Epithelial cell of esophagus (primary cell): Measurements from ENCODE around the gene POLE3.

Experiments used
- DNase-seq: peaks from one replicate; pipeline ENCODE4 v3.0.0; 2010; ENCODE audit warnings: low read depth
- H3K4me3 ChIP-seq: 2 replicates; pipeline ENCODE4 v1.5.1; 2011; ENCODE audit warnings: mild to moderate bottlenecking, low read length, control low read depth
- TF ChIP-seq, protein P1 (sequence below): IDR thresholded peaks from 2 replicates; pipeline ENCODE4 v1.5.1; 2011; ENCODE audit warnings: low read depth, mild to moderate bottlenecking, low read length, control low read depth, inconsistent platforms; ENCODE audit not compliant: insufficient read depth; ENCODE audit errors: missing control alignments

POLE3 gene, protein sequence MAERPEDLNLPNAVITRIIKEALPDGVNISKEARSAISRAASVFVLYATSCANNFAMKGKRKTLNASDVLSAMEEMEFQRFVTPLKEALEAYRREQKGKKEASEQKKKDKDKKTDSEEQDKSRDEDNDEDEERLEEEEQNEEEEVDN

DNA sequence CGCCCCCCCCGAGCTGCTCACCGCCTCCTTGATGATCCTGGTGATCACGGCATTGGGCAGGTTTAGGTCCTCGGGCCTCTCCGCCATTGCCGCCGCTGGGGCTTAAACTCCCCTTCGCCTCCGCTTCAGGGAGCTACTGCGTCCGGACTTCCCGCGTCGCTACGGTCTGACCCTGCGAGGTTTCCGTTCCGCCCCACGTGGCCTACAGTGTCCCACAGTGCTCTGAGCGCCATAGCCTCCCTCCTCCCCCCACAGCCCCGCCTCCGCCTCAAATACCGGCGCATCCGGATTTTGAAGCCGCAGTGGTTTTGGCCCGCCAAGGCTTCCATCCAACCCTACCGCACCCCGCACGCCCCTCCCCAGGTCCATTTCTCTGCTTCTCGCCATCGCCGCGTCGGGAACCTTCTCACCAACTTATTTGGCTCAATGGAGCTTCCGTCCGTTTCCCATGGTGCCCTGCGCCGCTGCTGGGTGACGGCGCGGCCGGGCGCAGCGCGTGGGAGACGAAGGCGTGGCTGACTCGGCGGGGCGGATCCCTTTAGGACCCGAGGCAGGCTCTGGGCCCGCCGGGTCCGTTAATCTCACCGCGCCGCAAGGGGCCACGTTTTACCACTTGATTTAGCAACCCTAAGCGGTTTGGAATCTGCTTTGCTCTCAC is at the start of gene POLE3, which contains the start of gene C9orf43:
POLE3 (minus strand) TSS at position 469 of the 658 bp plus-strand sequence; CDS start at position 87, 382 bp downstream.
C9orf43 (plus strand) TSS at position 541 of the 658 bp plus-strand sequence. CDS start 2,747 bp downstream, outside the sequence.
- TF ChIP-seq, protein P1, sequence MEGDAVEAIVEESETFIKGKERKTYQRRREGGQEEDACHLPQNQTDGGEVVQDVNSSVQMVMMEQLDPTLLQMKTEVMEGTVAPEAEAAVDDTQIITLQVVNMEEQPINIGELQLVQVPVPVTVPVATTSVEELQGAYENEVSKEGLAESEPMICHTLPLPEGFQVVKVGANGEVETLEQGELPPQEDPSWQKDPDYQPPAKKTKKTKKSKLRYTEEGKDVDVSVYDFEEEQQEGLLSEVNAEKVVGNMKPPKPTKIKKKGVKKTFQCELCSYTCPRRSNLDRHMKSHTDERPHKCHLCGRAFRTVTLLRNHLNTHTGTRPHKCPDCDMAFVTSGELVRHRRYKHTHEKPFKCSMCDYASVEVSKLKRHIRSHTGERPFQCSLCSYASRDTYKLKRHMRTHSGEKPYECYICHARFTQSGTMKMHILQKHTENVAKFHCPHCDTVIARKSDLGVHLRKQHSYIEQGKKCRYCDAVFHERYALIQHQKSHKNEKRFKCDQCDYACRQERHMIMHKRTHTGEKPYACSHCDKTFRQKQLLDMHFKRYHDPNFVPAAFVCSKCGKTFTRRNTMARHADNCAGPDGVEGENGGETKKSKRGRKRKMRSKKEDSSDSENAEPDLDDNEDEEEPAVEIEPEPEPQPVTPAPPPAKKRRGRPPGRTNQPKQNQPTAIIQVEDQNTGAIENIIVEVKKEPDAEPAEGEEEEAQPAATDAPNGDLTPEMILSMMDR: no peak
- peak; percentile 96 for DNase-seq
- H3K4me3 ChIP-seq: peak within 1 kb of the TSS; percentile 67

DNA sequence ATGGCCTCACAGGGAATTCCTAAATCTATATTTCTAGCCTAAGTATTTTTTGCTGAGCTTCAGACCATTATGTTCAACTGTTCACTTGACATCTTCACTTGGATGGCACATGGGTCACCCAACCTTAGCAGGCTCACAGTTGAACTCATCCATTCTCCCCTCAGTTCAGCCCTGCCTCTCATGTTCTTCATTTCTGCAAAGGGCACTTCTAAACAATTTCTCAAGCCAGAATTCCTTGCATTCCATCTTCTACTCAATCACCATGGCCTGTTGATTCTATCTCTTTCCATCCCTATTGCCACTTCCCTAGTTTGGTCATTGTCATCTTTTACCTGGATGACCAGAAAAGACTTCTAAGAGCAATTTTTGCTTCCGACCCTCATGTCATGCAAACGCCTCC is 45.8 kb upstream of the POLE3 start:
- no peak overlapping the region for H3K4me3 ChIP-seq
- no peak for DNase-seq
- TF ChIP-seq, protein P1: no peak

DNA sequence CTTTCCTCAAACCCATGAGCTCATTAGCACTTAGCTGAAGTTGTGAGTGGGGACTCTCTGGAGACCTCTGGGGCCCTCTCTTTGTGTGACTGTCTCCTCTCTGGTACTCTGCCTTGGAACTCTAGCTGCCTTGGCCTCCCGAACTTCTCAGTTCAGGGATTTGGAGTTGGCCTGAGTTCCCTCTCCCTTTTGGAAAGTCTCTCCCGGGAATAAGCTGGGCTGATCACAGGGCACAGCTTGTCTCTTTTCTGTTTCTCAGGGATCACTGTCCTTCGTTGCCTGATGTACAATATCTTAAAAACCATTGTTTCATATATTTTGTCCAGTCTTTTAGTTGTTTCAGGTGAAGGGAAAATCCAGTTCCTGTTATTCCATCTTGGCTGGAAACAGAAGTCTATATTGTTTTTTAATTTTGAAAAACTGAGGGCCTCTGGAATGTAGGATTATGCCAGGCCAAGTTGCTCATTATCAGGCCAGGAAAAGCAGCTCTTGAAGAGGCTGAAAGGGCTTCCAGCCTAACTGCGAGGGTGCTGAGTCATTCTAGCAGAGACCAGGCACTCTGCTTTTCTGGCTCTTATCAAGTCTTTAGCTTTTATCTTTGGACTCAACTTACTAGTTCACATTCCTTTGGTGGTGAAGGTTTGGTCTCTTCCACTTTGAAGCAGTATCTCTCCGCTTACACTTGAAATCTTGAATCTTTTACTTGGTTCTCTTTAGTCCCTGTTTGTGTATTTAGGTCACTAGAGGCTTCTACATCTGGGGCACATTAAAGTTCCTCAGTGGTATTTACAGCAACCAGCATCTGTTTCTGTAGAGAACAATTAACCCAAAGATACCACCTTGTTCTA is 44.7 kb upstream of the POLE3 start:
- peak; percentile 63 for DNase-seq
- H3K4me3 ChIP-seq: no peak overlapping the region
- TF ChIP-seq, protein P1: no peak

DNA sequence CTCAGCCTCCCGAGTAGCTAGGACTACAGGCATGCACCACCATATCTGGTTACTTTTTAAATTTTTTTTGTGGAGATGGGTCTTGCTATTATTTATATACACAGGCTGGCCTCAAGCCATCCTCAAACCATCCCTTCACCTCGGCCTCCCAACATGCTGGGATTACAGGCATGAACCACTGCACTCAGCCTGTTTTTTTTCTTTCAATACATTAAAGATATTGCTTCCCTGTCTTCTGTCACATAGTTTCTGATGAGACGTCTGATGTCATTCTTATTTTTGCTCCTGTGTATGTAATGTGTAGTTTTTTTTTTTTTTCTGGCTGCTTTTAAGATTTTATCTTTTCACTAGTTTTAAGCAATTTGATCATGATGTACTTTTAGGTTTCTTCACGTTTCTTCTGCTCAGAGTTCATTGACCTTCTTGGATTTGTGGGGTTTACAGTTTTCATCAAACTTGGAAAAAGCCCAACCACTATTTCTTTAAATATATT is 41.7 kb upstream of the POLE3 start:
- TF ChIP-seq, protein P1: no peak
- DNase-seq: no peak
- H3K4me3 ChIP-seq: no peak overlapping the region

DNA sequence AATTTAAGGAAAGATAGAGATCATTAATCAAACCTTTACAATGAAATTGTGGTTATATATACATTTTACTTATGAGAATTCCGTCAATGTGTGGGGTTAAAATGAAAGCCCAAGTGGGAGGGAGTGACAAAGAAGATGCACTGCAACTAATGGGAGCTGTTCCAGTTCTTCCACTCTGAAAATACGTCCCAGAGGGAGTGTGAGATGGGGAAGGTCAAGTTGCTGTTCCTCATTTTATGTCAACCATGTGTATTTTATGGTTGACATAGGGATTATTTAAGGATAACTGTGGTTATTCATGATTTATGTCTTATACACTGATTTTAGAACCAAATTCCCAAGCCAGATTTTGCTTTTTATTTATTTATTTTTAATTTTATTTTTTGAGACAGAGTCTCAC is 38.9 kb upstream of the POLE3 start:
- TF ChIP-seq, protein P1: no peak
- no peak overlapping the region for H3K4me3 ChIP-seq
- DNase-seq: no peak

DNA sequence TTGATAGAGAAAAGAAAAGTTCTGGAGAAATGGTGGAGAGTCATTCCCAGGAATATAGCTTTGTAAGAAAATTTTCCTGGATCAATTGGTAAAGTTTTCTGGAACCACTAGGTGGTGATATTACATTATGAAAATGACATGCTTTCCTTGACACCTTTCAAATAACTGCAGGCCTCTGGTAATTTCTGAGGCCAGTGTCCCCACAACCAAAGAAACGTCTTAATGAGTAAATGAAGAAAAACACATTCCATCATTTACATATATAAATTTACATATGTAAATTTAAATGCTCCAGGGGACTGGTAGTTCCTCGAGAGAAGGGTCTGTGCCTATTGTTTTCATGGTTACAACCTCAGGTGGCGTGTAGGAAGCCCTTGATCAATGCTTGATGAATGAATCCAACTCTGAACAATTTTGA is 35.9 kb upstream of the POLE3 start:
- TF ChIP-seq, protein P1: peak; percentile 50
- no peak overlapping the region for H3K4me3 ChIP-seq
- peak; percentile 55 for DNase-seq
